Chondrocyte (in vitro differentiated cells): Measurements from ENCODE around the gene ITPK1. TPM values are rescaled to one million over a fixed set of nuclear protein-coding genes. Genes with fewer than 3 reads are reported as not detected.

Experiments
- DNase-seq: peaks from one replicate; pipeline ENCODE4 v3.0.0; 2021; ENCODE audit warnings: mixed read lengths, low spot score
- H3K27ac Mint-ChIP-seq: one replicate; pipeline ENCODE4 v1.8.0; 2021; ENCODE audit warnings: mild to moderate bottlenecking, moderate library complexity, mixed read lengths; ENCODE audit not compliant: unreplicated experiment
- H3K27me3 Mint-ChIP-seq: 2 replicates; pipeline ENCODE4 v1.8.0; 2021; ENCODE audit warnings: low read depth, mixed read lengths
- H3K36me3 Mint-ChIP-seq: 2 replicates; pipeline ENCODE4 v1.8.0; 2021; ENCODE audit warnings: low read depth, mixed read lengths
- H3K4me1 Mint-ChIP-seq: 2 replicates; pipeline ENCODE4 v1.8.0; 2021; ENCODE audit warnings: low read depth, mild to moderate bottlenecking, mixed read lengths
- H3K4me3 Mint-ChIP-seq: one replicate; pipeline ENCODE4 v1.8.0; 2021; ENCODE audit warnings: mild to moderate bottlenecking, moderate library complexity, mixed read lengths; ENCODE audit not compliant: unreplicated experiment
- H3K9me3 Mint-ChIP-seq: 2 replicates; pipeline ENCODE4 v1.8.0; 2021; ENCODE audit warnings: low read depth, mixed read lengths
- total RNA-seq: library from RNA; stranded (reverse); gene quantifications from 3 replicates; pipeline ENCODE4 v1.2.1, GENCODE V29; 2021
- TF ChIP-seq, protein P1 (sequence below): fragments of 200-600 bp; sonication (generic); IDR thresholded peaks from 2 replicates; pipeline ENCODE4 v1.5.0; 2021; ENCODE audit warnings: antibody characterized with exemption, mild to moderate bottlenecking, moderate library complexity

Gene ITPK1
- total RNA-seq, 1 donor from 2014 or later, result 27.7 TPM

DNA sequence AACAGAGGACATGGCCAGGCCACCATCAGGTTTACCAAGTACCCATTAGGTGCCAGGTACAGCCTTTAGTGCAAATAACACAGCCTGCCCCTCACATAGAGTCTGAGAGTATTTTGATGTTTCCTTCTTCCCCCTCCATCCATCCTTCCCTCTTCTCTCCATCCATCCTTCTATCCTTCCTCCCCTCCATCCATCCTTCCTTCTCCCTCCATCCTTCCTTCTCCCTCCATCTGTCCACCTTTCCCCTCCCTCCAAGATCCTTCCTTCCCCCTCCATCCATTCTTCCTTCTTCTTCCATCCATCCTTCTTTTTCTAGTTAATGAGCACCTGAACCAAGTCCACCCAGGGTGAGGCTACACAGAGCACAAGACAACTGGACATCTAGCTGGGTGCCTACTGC lies 39.8 kb downstream of the ITPK1 start:
- Mint-ChIP-seq H3K4me3 (no peak overlapping the region), H3K27me3 (no peaks in the 10 kb centered on the region), H3K4me1 (peaks cover 27% of the 10 kb centered on the region), H3K27ac (no peak overlapping the region), H3K9me3 (no peaks in the 10 kb centered on the region), H3K36me3 (peaks cover 1% of the 10 kb centered on the region)
- TF ChIP-seq, protein P1, sequence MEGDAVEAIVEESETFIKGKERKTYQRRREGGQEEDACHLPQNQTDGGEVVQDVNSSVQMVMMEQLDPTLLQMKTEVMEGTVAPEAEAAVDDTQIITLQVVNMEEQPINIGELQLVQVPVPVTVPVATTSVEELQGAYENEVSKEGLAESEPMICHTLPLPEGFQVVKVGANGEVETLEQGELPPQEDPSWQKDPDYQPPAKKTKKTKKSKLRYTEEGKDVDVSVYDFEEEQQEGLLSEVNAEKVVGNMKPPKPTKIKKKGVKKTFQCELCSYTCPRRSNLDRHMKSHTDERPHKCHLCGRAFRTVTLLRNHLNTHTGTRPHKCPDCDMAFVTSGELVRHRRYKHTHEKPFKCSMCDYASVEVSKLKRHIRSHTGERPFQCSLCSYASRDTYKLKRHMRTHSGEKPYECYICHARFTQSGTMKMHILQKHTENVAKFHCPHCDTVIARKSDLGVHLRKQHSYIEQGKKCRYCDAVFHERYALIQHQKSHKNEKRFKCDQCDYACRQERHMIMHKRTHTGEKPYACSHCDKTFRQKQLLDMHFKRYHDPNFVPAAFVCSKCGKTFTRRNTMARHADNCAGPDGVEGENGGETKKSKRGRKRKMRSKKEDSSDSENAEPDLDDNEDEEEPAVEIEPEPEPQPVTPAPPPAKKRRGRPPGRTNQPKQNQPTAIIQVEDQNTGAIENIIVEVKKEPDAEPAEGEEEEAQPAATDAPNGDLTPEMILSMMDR, result no peak
- DNase-seq, result no peak

GRCh38 chr14:93073910-93074769 lies 41.6 kb downstream of the ITPK1 start:
- Mint-ChIP-seq H3K27ac (no peak overlapping the region), H3K4me1 (peaks cover 27% of the 10 kb centered on the region), H3K4me3 (no peak overlapping the region), H3K36me3 (peaks cover 1% of the 10 kb centered on the region), H3K27me3 (no peaks in the 10 kb centered on the region), H3K9me3 (no peaks in the 10 kb centered on the region)
- TF ChIP-seq, protein P1, result no peak
- no peak for DNase-seq

DNA sequence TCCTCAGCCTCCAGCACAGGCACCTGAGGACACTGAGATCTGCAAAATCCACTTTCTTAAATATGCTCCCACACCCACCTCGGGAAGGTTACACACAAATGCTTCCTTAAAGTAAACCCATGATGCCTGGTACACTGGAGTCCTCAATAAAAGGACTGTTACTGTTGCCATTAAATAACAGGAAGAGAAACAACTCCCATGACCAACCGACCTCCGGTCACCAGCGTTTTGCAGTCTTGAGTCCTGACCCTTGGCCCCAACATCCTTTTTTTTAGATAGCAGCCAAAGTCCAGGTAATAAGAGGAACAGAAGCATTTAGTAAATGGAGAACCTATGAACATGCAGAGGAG lies 42.4 kb downstream of the ITPK1 start:
- Mint-ChIP-seq H3K4me3 (no peak overlapping the region), H3K27ac (no peak overlapping the region), H3K27me3 (no peaks in the 10 kb centered on the region), H3K36me3 (peaks cover 1% of the 10 kb centered on the region), H3K9me3 (no peaks in the 10 kb centered on the region), H3K4me1 (peaks cover 21% of the 10 kb centered on the region)
- no peak for DNase-seq
- TF ChIP-seq, protein P1, result no peak

- Mint-ChIP-seq H3K4me3 (no peak overlapping the region), H3K4me1 (peaks cover 21% of the 10 kb centered on the region), H3K27me3 (no peaks in the 10 kb centered on the region), H3K36me3 (peaks cover 1% of the 10 kb centered on the region), H3K27ac (no peak overlapping the region), H3K9me3 (no peaks in the 10 kb centered on the region)
- DNase-seq, result no peak
- TF ChIP-seq, protein P1, result no peak
Measured at GRCh38 chr14:93072659-93073357, 42.9 kb downstream of the ITPK1 start.

GRCh38 chr14:93068711-93069110 lies 47.0 kb downstream of the ITPK1 start:
- Mint-ChIP-seq H3K27ac (no peak overlapping the region), H3K27me3 (no peaks in the 10 kb centered on the region), H3K4me3 (no peak overlapping the region), H3K9me3 (no peaks in the 10 kb centered on the region), H3K36me3 (peaks cover 1% of the 10 kb centered on the region), H3K4me1 (peaks cover 33% of the 10 kb centered on the region)
- TF ChIP-seq, protein P1, result no peak
- no peak for DNase-seq
